Skeletal muscle cell (primary cell): ENCODE measurements around the gene FCGR3A.
A peak's percentile ranks its signal among the peaks of the same experiment; 100 is the strongest.
"Not testable (repeated sequence)": the region's sequence is repeated elsewhere in the genome, so short reads cannot be mapped to it uniquely, and the experiment has no call there.

Experiments used
- DNase-seq: peaks from one replicate; pipeline ENCODE4 v3.0.0-alpha.2; 2010; ENCODE audit warnings: low read depth
- H3K4me3 ChIP-seq: 2 replicates; pipeline ENCODE4 v1.5.1; 2011; ENCODE audit warnings: low read depth, mild to moderate bottlenecking, control low read depth, low read length, moderate library complexity

FCGR3A gene

GRCh38 chr1:161532644-161533567 is 16.7 kb downstream of the FCGR3A start:
- not testable (repeated sequence) for DNase-seq, H3K4me3 ChIP-seq

GRCh38 chr1:161531986-161532643 is 17.5 kb downstream of the FCGR3A start:
- no peak for DNase-seq
- peak overlapping the region; percentile 61 for H3K4me3 ChIP-seq

GRCh38 chr1:161530671-161531641 is 18.7 kb downstream of the FCGR3A start:
- peak; percentile 79 for DNase-seq
- H3K4me3 ChIP-seq = peak overlapping the region; percentile 61

- DNase-seq = not testable (repeated sequence)
- H3K4me3 ChIP-seq = peak overlapping the region; percentile 61
Observed at GRCh38 chr1:161530158-161530557, 19.5 kb downstream of the FCGR3A start.

GRCh38 chr1:161529463-161530104 is 20.0 kb downstream of the FCGR3A start:
- H3K4me3 ChIP-seq = peak overlapping the region; percentile 61
- DNase-seq = not testable (repeated sequence)

- not testable (repeated sequence) for DNase-seq, H3K4me3 ChIP-seq
Observed at GRCh38 chr1:161528550-161528949, 21.1 kb downstream of the FCGR3A start.

DNA sequence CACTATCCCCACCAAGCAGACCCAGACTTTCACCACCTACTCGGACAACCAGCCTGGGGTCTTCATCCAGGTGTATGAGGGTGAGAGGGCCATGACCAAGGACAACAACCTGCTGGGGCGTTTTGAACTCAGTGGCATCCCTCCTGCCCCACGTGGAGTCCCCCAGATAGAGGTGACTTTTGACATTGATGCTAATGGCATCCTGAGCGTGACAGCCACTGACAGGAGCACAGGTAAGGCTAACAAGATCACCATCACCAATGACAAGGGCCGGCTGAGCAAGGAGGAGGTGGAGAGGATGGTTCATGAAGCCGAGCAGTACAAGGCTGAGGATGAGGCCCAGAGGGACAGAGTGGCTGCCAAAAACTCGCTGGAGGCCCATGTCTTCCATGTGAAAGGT is 23.7 kb downstream of the FCGR3A start:
- H3K4me3 ChIP-seq, DNase-seq: not testable (repeated sequence)

GRCh38 chr1:161525321-161525720 is 24.3 kb downstream of the FCGR3A start:
- DNase-seq, H3K4me3 ChIP-seq: not testable (repeated sequence)

DNA sequence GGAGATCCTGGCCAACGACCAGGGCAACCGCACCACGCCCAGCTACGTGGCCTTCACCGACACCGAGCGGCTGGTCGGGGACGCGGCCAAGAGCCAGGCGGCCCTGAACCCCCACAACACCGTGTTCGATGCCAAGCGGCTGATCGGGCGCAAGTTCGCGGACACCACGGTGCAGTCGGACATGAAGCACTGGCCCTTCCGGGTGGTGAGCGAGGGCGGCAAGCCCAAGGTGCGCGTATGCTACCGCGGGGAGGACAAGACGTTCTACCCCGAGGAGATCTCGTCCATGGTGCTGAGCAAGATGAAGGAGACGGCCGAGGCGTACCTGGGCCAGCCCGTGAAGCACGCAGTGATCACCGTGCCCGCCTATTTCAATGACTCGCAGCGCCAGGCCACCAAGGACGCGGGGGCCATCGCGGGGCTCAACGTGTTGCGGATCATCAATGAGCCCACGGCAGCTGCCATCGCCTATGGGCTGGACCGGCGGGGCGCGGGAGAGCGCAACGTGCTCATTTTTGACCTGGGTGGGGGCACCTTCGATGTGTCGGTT is 24.8 kb downstream of the FCGR3A start:
- DNase-seq = not testable (repeated sequence)
- H3K4me3 ChIP-seq = peak overlapping the region; percentile 42

DNA sequence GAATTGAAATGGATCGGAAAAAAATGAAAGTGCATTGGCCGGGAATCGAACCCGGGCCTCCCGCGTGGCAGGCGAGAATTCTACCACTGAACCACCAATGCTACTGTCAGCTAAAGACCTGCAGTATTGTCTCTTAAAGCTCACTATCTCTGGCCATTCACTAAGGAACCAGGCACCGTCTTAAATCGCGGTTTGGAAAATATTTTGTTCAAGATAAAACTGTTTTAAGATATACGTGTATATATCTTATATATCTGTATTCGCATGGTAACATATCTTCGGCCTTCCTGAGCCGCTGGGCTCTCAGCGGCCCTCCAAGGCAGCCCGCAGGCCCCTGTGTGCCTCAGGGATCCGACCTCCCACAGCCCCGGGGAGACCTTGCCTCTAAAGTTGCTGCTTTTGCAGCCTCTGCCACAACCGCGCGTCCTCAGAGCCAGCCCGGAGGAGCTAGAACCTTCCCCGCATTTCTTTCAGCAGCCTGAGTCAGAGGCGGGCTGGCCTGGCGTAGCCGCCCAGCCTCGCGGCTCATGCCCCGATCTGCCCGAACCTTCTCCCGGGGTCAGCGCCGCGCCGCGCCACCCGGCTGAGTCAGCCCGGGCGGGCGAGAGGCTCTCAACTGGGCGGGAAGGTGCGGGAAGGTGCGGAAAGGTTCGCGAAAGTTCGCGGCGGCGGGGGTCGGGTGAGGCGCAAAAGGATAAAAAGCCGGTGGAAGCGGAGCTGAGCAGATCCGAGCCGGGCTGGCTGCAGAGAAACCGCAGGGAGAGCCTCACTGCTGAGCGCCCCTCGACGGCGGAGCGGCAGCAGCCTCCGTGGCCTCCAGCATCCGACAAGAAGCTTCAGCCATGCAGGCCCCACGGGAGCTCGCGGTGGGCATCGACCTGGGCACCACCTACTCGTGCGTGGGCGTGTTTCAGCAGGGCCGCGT is 25.5 kb downstream of the FCGR3A start, which contains the start of gene HSPA6:
Gene HSPA6, plus strand, starts transcription at position 724 of the 925 bp plus-strand sequence. Its CDS starts 119 bp downstream, at position 843.
- not testable (repeated sequence) for DNase-seq
- peak within 1 kb of the TSS; percentile 72 for H3K4me3 ChIP-seq

DNA sequence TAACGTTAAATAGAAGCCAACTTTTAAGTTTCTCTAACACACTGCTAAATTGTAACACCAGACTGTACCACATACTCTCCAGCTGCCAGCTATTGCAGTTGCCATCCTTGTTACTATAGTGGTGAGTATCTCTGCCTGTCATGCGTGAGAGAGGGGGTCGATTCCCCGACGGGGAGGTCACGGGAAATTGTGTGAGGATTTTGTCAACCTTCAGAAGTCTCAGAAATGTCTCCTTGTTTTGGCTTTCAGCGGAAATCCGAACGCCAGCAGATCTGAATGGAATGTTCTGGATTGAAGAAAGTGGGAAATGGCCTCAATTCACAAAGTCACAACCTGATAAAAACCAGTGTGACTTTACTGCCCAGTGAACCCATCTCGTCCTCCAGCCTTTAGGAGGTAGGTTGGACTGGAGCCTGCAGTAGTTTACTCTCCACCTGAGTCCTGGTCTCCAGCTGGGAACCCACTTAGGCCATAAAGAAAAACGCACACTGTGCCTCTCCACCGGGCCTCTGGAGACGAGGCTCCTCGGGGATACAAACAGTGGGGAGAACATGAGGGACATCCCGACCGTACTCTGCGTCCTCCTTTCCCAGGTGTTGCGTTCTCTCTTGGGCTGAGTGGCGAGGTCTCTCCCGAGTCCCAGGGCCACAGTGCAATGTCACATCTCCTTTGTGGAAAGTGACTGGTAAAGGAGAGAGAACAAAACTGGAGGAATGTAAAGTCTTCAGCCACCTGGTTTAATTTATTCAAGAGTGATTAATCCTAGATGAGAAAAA is 26.4 kb downstream of the FCGR3A start:
- not testable (repeated sequence) for DNase-seq, H3K4me3 ChIP-seq

DNA sequence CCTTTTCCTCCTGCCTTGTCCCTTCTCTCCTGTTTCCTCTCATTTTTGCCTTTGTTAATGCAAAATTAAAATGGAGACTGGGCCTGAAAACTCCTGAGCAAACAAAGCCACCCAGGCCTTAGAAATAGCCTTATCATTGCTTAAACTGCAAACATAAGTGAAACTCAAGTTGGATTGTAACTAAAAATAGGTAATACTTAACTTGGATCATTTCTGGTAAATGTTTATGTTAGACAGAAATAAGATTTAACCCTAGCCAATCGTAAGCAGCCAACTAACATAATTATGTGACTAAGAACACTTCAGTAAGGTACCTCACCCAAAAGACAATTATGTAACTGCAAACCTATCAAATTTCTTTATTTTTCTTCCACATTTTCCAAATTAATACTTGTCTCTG is 35.7 kb downstream of the FCGR3A start:
- not testable (repeated sequence) for H3K4me3 ChIP-seq, DNase-seq

DNA sequence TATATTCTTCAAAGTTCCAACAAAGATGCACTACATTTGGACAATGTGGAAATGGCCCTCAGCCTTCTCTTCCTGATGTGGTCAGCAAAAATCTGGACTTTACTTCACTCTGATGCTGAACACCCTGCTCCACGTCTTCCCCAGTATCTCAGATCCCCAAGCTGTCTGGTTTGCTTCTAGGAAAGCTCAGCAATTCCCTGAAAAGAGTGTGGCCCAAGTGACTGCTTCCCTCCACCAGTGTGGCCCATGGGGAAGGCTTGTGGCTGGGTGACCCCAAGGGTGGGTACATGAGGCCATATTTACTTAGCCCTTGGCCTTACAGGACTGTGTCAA is 36.2 kb downstream of the FCGR3A start:
- DNase-seq, H3K4me3 ChIP-seq: not testable (repeated sequence)

DNA sequence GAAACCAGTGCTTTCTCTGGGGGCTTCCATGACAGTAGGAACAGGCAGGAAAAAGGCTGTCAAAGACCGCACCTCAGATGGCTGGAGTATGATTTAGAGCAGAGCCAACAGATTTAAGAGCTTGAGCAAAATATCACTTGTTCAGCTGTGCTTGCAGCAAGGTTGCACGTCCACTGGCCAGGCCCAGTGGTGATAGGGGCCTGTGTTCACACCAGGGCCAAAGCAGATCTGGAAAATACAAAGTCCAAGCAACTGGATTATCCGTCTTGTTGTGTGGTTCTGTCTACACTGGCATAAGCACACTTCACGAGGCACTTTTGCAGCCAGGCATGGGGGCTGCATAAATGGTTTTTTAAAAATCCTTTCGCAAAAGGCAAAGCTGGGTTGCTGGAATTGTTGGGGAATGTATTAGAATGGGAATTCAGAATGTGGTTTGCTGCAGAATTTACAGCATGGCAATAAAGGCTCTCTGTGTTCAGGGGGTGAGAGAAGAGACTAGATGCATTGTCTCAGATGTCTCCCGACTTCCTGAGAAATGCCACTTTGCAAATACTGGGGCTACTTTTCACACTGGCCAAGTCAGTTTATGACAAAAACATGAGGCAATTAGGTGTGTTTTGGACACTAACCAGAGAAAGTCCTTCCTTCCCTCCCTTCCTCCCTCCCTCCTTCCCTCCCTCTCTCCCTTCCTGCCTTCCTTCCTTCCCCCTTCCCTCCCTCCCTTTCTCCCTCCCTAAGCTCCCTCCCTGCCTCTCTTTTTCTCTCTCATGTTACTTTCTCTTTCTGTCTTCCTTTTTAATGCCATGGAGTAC is 36.8 kb downstream of the FCGR3A start:
- not testable (repeated sequence) for DNase-seq, H3K4me3 ChIP-seq

DNA sequence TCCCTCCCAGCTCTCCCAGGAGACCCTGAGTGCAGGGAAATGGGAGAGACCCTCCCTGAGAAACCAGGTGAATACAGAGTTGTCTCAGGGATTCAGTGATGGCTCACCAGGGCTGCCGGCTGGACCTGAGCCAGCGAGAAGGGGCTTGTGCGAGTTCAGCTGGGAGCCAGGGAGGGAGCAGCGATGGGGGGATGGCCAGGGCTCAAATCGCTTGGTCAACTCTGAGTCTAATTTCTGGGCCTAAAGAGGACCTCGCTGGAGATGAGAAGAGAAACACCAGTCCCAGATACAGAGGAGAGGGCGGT is 37.9 kb downstream of the FCGR3A start:
- DNase-seq = no peak
- H3K4me3 ChIP-seq = no peak overlapping the region

DNA sequence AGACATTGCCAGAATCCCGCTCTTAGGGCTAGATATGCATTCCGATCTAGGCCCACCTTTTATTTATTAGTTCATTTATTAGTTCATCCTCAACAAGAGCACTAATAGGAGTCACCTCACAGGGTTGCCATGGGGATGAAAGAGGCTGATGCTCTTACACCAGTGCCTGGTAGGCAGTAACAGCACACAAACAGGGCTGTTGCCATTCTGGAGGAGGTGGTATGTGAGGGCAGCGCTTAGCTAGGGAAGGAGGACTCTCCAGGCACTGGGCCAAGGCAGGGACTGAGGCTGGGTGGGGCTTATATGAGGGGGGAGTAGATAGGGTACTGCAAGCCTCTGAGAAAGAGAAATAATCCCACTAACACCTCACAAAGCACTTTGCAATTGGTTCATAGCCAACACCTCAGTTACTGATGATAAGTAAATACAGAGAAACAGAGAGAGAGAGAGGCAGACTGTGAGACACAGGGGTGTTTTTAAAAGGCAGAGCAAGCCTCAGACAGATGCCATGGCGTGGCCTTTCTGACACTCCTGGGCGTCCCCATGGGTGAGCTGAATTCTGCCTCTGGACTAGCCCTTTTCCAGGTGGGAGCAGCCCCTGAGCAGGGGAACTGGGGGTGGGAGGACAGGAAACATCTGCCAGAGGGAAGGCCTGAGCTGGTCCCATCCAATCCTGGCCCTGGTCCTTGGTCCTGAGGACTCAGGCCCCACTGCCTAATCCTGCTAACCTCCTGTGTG is 38.4 kb downstream of the FCGR3A start:
- DNase-seq = no peak
- H3K4me3 ChIP-seq = no peak overlapping the region
